ENCODE data around the gene BLM.
A peak's percentile ranks its signal among the peaks of the same experiment; 100 is the strongest.

Gene BLM

DNA sequence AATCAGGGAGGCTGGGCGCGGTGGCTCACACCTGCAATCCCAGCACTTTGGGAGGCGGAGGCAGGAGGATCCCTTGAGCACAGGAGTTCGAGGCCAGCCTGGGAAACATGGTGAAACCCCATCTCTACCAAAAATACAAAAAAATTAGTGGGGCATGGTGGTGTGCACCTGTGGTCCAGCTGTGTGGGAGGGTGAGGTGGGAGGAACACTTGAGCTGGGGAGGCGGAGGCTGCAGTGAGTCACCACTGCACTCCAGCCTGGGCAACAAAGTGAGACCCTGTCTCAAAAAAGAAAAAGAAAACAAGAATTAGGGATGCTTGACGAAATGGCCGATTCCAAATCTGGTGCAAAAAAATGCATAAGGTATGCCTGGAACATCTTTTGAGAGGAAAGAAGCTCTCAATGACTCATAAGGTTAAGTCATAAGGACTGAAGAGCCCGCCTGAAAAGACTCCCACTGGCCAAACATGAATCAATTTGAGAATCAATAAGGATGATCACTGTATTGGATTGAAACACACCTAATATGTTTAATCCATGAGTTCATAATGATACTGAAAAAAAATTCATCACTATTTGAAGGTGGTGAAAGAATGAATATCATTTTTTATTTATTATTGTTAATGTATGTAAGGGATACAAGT, 27.7 kb downstream of the BLM start:
- no peak for TF ChIP-seq POLR2AphosphoS5 (IDR thresholded peaks at IDR 0.05; ENCODE audit: low read depth, low read length)
- no peak for TF ChIP-seq TAF1 (IDR thresholded peaks at IDR 0.05; ENCODE audit: borderline replicate concordance, low read depth, low read length)
- TF ChIP-seq POLR2A (IDR thresholded peaks at IDR 0.05; ENCODE audit: low read depth, low read length) = no peak
- DNase-seq (ENCODE audit: insufficient read length) (no peak), FAIRE-seq (no peak)

DNA sequence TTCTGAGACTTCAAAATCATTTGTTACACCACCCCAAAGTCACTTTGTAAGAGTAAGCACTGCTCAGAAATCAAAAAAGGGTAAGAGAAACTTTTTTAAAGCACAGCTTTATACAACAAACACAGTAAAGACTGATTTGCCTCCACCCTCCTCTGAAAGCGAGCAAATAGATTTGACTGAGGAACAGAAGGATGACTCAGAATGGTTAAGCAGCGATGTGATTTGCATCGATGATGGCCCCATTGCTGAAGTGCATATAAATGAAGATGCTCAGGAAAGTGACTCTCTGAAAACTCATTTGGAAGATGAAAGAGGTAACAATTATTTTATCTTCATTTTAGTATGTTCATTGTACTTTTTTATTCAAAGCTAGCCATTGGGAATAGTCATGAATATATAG, 32.6 kb downstream of the BLM start:
- no peak for FAIRE-seq
- no peak for DNase-seq (ENCODE audit: insufficient read length)
- no peak for TF ChIP-seq TAF1 (IDR thresholded peaks at IDR 0.05; ENCODE audit: borderline replicate concordance, low read depth, low read length)
- no peak for TF ChIP-seq POLR2AphosphoS5 (IDR thresholded peaks at IDR 0.05; ENCODE audit: low read depth, low read length)
- TF ChIP-seq POLR2A (IDR thresholded peaks at IDR 0.05; ENCODE audit: low read depth, low read length) = no peak

DNA sequence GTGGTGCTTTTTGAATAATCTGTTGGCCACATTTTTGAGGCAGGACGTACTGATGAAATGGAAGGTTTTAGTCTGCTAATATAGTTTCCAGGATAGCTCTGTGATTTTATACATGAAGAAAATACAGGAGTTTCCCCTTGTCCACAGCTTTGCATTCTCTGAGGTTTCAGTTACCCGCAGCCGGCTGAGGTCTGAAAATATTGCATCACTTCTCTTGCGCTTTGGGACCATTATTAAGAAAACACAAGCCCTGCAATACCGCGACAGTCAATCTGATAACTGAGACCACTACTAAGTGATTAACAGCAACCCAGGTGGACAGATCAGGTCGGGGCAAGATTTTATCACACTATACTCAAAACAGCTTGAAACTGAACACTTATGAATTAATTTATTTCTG, 33.0 kb downstream of the BLM start:
- no peak for TF ChIP-seq POLR2A (IDR thresholded peaks at IDR 0.05; ENCODE audit: low read depth, low read length)
- no peak for TF ChIP-seq POLR2AphosphoS5 (IDR thresholded peaks at IDR 0.05; ENCODE audit: low read depth, low read length)
- no peak for TF ChIP-seq TAF1 (IDR thresholded peaks at IDR 0.05; ENCODE audit: borderline replicate concordance, low read depth, low read length)
- no peak for FAIRE-seq
- DNase-seq (ENCODE audit: insufficient read length) = no peak

DNA sequence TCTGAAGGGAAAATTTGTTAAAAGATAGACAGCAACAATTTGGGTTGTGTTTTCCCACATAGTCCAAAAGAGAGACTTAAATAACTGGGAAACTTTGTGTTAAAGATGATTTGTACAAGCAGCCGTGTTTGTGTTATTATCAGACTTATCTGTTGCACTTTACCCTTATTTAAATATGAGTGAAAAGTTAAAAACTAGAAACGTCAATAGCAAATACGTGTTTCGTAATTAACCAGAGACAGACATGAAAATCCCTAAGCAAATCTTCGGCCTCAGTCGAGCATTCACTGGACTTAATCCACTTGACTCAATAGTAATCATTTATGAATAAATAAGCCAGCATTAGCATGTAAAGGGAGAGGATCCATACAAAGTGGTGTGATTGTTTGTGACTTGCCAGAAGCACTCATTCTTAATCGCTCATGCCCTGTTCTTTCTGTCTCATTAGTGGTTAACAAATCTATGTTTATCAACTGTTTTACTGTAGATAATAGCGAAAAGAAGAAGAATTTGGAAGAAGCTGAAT, 34.2 kb downstream of the BLM start:
- peak; percentile 53 for FAIRE-seq
- DNase-seq (ENCODE audit: insufficient read length) = no peak
- no peak for TF ChIP-seq TAF1 (IDR thresholded peaks at IDR 0.05; ENCODE audit: borderline replicate concordance, low read depth, low read length)
- TF ChIP-seq POLR2AphosphoS5 (IDR thresholded peaks at IDR 0.05; ENCODE audit: low read depth, low read length) = no peak
- TF ChIP-seq POLR2A (IDR thresholded peaks at IDR 0.05; ENCODE audit: low read depth, low read length) = no peak

DNA sequence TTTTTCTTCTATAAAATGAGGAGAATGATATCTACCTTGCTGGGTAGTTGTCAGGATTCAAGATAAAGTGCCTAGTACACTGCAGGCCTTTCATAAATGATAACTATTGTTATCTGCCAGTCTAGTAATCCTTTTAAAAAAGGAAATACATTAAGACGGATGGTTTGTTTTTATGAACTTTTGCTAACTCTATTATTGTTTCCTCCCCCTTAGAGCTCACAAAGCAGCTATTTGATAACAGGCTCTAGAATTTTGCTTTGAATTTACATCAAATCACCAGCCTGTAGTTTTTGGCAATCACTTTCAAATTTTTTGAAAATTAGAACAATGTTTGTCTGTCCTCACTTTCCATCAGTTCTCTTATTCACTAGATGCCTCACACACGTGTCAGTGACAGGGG, 39.8 kb downstream of the BLM start:
- DNase-seq (ENCODE audit: insufficient read length) = no peak
- TF ChIP-seq POLR2AphosphoS5 (IDR thresholded peaks at IDR 0.05; ENCODE audit: low read depth, low read length) (no peak), TAF1 (IDR thresholded peaks at IDR 0.05; ENCODE audit: borderline replicate concordance, low read depth, low read length) (no peak), POLR2A (IDR thresholded peaks at IDR 0.05; ENCODE audit: low read depth, low read length) (no peak)
- no peak for FAIRE-seq

DNA sequence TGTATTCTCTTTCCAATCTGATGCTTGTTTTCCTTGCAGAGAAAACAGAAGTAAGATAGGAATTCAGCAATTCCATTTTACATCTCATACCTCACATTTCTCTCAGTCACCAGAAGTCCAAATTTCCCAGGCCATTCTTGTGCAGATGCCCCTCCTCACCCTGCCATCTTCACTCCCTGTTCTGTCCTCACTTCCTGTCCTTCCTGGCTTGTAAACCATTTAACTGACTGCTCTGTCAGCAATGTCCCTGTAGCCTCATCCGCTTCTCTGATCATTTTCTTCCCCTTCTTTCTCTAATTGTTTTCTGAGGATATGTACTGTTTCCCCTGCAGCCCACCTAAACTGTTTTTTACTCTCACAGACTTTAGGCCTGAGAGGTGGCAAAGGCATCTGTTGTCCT, 40.3 kb downstream of the BLM start:
- no peak for TF ChIP-seq TAF1 (IDR thresholded peaks at IDR 0.05; ENCODE audit: borderline replicate concordance, low read depth, low read length)
- TF ChIP-seq POLR2A (IDR thresholded peaks at IDR 0.05; ENCODE audit: low read depth, low read length) = no peak
- no peak for TF ChIP-seq POLR2AphosphoS5 (IDR thresholded peaks at IDR 0.05; ENCODE audit: low read depth, low read length)
- DNase-seq (ENCODE audit: insufficient read length) (no peak), FAIRE-seq (no peak)

DNA sequence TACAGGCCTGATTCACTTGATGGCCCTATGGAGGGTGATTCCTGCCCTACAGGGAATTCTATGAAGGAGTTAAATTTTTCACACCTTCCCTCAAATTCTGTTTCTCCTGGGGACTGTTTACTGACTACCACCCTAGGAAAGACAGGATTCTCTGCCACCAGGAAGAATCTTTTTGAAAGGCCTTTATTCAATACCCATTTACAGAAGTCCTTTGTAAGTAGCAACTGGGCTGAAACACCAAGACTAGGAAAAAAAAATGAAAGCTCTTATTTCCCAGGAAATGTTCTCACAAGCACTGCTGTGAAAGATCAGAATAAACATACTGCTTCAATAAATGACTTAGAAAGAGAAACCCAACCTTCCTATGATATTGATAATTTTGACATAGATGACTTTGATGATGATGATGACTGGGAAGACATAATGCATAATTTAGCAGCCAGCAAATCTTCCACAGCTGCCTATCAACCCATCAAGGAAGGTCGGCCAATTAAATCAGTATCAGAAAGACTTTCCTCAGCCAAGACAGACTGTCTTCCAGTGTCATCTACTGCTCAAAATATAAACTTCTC, 43.6 kb downstream of the BLM start:
- TF ChIP-seq POLR2AphosphoS5 (IDR thresholded peaks at IDR 0.05; ENCODE audit: low read depth, low read length) = no peak
- no peak for TF ChIP-seq TAF1 (IDR thresholded peaks at IDR 0.05; ENCODE audit: borderline replicate concordance, low read depth, low read length)
- no peak for FAIRE-seq
- no peak for DNase-seq (ENCODE audit: insufficient read length)

DNA sequence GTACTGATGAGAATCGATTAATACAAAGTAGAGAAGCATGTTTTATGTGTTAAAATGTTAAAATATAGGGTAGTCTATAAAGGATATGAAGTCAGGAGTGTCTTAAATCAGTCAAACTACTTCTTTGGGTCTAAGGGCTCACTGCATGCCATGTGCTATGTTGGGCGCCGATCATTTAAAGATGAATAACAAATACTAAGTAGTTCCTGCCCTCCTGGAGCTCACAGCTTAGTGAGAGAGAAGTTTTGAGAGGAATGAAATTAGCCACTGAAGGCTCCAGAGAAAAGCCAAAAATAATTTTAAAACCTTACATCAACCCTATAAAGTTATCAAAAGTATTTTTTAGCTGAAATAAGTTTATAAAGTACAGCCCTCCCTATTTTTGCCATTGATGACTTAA, 44.5 kb downstream of the BLM start:
- FAIRE-seq = no peak
- no peak for TF ChIP-seq POLR2A (IDR thresholded peaks at IDR 0.05; ENCODE audit: low read depth, low read length)
- no peak for TF ChIP-seq TAF1 (IDR thresholded peaks at IDR 0.05; ENCODE audit: borderline replicate concordance, low read depth, low read length)
- TF ChIP-seq POLR2AphosphoS5 (IDR thresholded peaks at IDR 0.05; ENCODE audit: low read depth, low read length) = no peak
- DNase-seq (ENCODE audit: insufficient read length) = no peak

DNA sequence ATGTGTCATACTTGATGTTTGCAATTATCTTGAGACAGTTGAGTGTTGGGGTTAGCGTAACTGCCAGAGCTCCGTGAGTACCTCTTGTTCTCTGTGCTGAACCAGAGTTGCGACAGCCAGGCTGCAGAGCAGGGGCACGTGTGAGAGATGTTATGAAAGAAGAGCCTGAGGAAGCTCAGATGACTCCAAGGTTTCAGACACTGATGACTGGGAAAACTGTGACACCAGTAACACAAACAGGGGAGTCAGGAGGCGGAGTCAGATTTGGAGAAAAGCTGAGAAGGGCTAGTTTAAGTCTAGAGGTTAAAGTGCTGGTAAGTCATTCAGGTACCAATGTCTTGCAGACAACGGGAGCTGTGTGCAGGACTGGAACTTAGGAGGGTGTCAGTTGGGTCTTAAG, 45.0 kb downstream of the BLM start:
- no peak for FAIRE-seq
- no peak for DNase-seq (ENCODE audit: insufficient read length)
- TF ChIP-seq TAF1 (IDR thresholded peaks at IDR 0.05; ENCODE audit: borderline replicate concordance, low read depth, low read length) (no peak), POLR2AphosphoS5 (IDR thresholded peaks at IDR 0.05; ENCODE audit: low read depth, low read length) (no peak), POLR2A (IDR thresholded peaks at IDR 0.05; ENCODE audit: low read depth, low read length) (no peak)

DNA sequence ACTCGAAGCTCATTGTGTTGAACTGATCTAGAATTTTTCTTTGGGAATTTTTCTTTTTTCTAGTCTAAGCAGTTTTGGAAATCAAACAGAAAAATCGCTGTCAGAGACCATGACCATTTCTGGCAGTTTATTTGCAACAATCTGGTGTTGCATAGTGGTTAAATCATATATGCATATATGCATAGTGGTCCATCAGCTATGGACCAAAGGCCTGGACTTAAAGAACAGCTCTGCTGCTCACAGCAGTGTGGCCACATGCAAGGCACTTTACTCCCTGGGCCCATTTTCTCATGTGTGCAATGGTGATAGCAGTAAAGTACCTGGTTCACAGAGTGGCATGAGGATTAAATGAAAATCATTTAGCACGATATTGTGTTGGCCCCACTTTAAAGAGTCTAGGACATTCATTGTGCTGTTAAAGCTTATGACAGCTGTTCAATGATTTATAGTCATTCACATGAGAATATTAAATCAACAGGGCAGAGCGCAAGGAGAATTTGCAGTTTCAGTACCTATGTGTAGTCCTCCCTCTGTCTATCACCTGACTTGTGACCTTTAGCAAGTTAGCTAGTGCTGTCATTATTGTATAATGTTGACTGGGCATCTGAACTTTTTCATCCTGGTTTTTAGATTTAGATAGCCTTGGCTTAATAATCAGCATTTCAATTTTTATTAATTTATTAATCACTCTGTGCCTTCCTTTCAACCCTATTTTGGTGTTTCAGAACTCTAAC, 46.4 kb downstream of the BLM start:
- FAIRE-seq (no peak), DNase-seq (ENCODE audit: insufficient read length) (no peak)
- no peak for TF ChIP-seq POLR2AphosphoS5 (IDR thresholded peaks at IDR 0.05; ENCODE audit: low read depth, low read length)
- no peak for TF ChIP-seq POLR2A (IDR thresholded peaks at IDR 0.05; ENCODE audit: low read depth, low read length)
- no peak for TF ChIP-seq TAF1 (IDR thresholded peaks at IDR 0.05; ENCODE audit: borderline replicate concordance, low read depth, low read length)

DNA sequence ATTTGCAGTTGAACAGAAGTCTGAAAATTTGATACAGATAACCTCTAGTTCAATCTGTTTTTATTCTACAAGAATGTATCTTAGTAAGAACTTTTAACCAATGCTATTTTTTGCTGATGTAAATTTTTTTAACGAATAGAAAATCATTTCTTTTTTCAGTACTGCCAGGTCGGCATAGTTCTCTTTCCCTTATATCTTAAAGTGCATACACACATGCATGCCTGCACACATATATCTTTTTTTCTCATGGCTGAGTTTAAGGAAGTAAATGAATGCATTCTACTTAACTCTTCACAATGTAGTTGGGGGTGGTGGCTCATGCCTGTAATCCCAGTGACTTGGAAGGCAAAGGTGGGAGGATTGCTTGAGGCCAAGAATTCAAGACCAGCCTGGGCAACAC, 48.4 kb downstream of the BLM start:
- TF ChIP-seq TAF1 (IDR thresholded peaks at IDR 0.05; ENCODE audit: borderline replicate concordance, low read depth, low read length) (no peak), POLR2AphosphoS5 (IDR thresholded peaks at IDR 0.05; ENCODE audit: low read depth, low read length) (no peak), POLR2A (IDR thresholded peaks at IDR 0.05; ENCODE audit: low read depth, low read length) (no peak)
- FAIRE-seq (no peak), DNase-seq (ENCODE audit: insufficient read length) (no peak)

DNA sequence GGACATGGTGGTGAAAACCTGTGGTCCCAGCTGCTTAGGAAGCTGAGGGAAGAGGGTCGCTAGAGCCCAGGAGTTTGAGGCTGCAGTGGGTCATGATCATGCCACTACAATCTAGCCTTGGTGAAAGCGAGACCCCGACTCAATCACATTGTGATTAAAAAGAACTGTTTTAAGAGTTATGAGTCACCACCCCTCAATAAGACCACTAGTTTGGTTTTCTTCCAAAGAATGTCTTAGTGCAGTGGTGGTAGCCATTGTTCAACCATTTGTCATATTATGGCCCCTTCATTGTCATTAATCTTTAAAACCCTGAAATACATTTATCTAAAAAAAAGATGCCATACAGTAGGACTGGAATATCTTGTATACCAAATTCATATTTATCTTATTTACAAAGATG, 48.8 kb downstream of the BLM start:
- TF ChIP-seq TAF1 (IDR thresholded peaks at IDR 0.05; ENCODE audit: borderline replicate concordance, low read depth, low read length) = no peak
- DNase-seq (ENCODE audit: insufficient read length) = no peak
- no peak for FAIRE-seq

Data from GM12892 (cell line).